GM23338 (cell line): ENCODE measurements around the gene FZD4. TPM values are rescaled to one million over a fixed set of nuclear protein-coding genes. Genes with fewer than 3 reads are reported as not detected.

Experiments
- ATAC-seq: fragments of 200-7000 bp; cut with Tn5 transposase; 3 replicates; pipeline ENCODE4 v1.9.1; 2020
- DNase-seq: peaks from one replicate; pipeline ENCODE4 v3.0.0-alpha.2; 2015; ENCODE audit warnings: low spot score
- H2AFZ ChIP-seq: fragments of 200-600 bp; sonication (generic); 2 replicates; pipeline ENCODE4 v1.8.0; 2016; ENCODE audit warnings: antibody characterized with exemption, mild to moderate bottlenecking, moderate library complexity
- H3F3A ChIP-seq: fragments of 200-600 bp; sonication (generic); replicated peaks from 2 replicates; pipeline ENCODE4 v1.8.0; 2017; ENCODE audit warnings: antibody characterized with exemption, mixed run types, low read depth
- H3K27ac ChIP-seq: fragments of 200-600 bp; sonication (generic); 2 replicates; pipeline ENCODE4 v1.6.1; 2016; ENCODE audit warnings: low read depth
- H3K27me3 ChIP-seq: fragments of 200-600 bp; sonication (generic); 2 replicates; pipeline ENCODE4 v1.8.0; 2016; ENCODE audit warnings: mild to moderate bottlenecking, mixed run types, moderate library complexity; ENCODE audit not compliant: insufficient read depth
- H3K36me3 ChIP-seq: fragments of 200-600 bp; sonication (generic); 2 replicates; pipeline ENCODE4 v1.8.0; 2016; ENCODE audit warnings: mild to moderate bottlenecking; ENCODE audit not compliant: insufficient read depth
- H3K4me1 ChIP-seq: fragments of 200-600 bp; sonication (generic); 2 replicates; pipeline ENCODE4 v1.8.0; 2016; ENCODE audit warnings: mild to moderate bottlenecking, moderate library complexity; ENCODE audit not compliant: insufficient read depth
- H3K4me2 ChIP-seq: fragments of 200-600 bp; sonication (generic); 2 replicates; pipeline ENCODE4 v1.7.1; 2017; ENCODE audit warnings: mixed run types
- H3K4me3 ChIP-seq: fragments of 200-600 bp; sonication (generic); 2 replicates; pipeline ENCODE4 v1.6.1; 2016; ENCODE audit warnings: mixed run types
- H3K79me2 ChIP-seq: fragments of 200-600 bp; sonication (generic); replicated peaks from 2 replicates; pipeline ENCODE4 v1.8.0; 2017; ENCODE audit warnings: mild to moderate bottlenecking; ENCODE audit not compliant: insufficient read depth
- H3K9me2 ChIP-seq: fragments of 200-600 bp; sonication (generic); 2 replicates; pipeline ENCODE4 v1.8.0; 2017; ENCODE audit not compliant: insufficient read depth
- H4K20me1 ChIP-seq: fragments of 200-600 bp; sonication (generic); replicated peaks from 2 replicates; pipeline ENCODE4 v1.8.0; 2017; ENCODE audit warnings: mild to moderate bottlenecking; ENCODE audit not compliant: insufficient read depth
- H3K27ac Mint-ChIP-seq: 2 replicates; pipeline ENCODE4 v1.8.0; 2020; ENCODE audit warnings: inconsistent platforms, mild to moderate bottlenecking, moderate library complexity, mixed read lengths
- H3K27me3 Mint-ChIP-seq: 3 replicates; pipeline ENCODE4 v1.8.0; 2022; ENCODE audit warnings: low read depth, mild to moderate bottlenecking, moderate library complexity, mixed read lengths, inconsistent platforms; ENCODE audit not compliant: insufficient read depth, poor library complexity
- H3K36me3 Mint-ChIP-seq: 3 replicates; pipeline ENCODE4 v1.8.0; 2021; ENCODE audit warnings: low read depth, mild to moderate bottlenecking, inconsistent platforms, moderate library complexity, mixed read lengths
- H3K4me1 Mint-ChIP-seq: 3 replicates; pipeline ENCODE4 v1.8.0; 2020; ENCODE audit warnings: mild to moderate bottlenecking, inconsistent platforms, mixed read lengths
- H3K4me3 Mint-ChIP-seq: 3 replicates; pipeline ENCODE4 v1.8.0; 2021; ENCODE audit warnings: moderate library complexity, mild to moderate bottlenecking, inconsistent platforms, mixed read lengths
- H3K9me3 Mint-ChIP-seq: 3 replicates; pipeline ENCODE4 v1.8.0; 2020; ENCODE audit warnings: moderate library complexity, mild to moderate bottlenecking, inconsistent platforms, mixed read lengths
- CTCF ChIP-seq, 2 experiments: fragments of 200-600 bp in 1 of 2; sonication (generic) in 1 of 2; conservative IDR thresholded peaks; 2 replicates each; pipeline versions ENCODE4 v1.5.1 to v1.6.1; 2016 to 2017; ENCODE audit warnings: antibody characterized with exemption in 2 of 2, low read depth in 2 of 2, mild to moderate bottlenecking in 2 of 2, moderate library complexity in 1 of 2
- EZH2 ChIP-seq: fragments of 200-600 bp; sonication (generic); IDR thresholded peaks from one replicate; pipeline ENCODE4 v1.8.0; 2017; ENCODE audit warnings: antibody characterized with exemption, mild to moderate bottlenecking, low read depth; ENCODE audit not compliant: unreplicated experiment
- NANOG ChIP-seq: IDR thresholded peaks from 2 replicates; pipeline ENCODE4 v1.6.1; 2016; ENCODE audit warnings: antibody characterized with exemption, borderline replicate concordance
- REST ChIP-seq: IDR thresholded peaks from one replicate; pipeline ENCODE4 v1.6.1; 2018; ENCODE audit warnings: antibody characterized with exemption; ENCODE audit not compliant: unreplicated experiment
- STAT1 ChIP-seq: IDR thresholded peaks from one replicate; pipeline ENCODE4 v1.6.1; 2016; ENCODE audit warnings: antibody characterized with exemption; ENCODE audit not compliant: unreplicated experiment
- ZNF462 ChIP-seq: fragments of 250-450 bp; sonication (Bioruptor Pico); IDR thresholded peaks from 2 replicates; pipeline ENCODE4 v1.5.0; 2020; ENCODE audit warnings: mild to moderate bottlenecking, moderate library complexity
- polyA plus RNA-seq: library from polyadenylated mRNA; unstranded; fragments of >200 nt; fragmentation: Nextera tagmentation; extraction: Ambion mirVana; gene quantifications from 2 replicates; pipeline ENCODE4 v1.2.1, GENCODE V29; 2016
- total RNA-seq: library from RNA; depleted of rRNA; stranded (reverse); fragments of >200 nt; shearing (Covaris generic); gene quantifications from 2 replicates; pipeline ENCODE4 v1.2.3, GENCODE V29; 2014

FZD4 gene
- total and polyA plus RNA-seq, 2 experiments from 2014 or later: 1.4 to 8.9 TPM

GRCh38 chr11:86978756-86979608, 23.8 kb upstream of the FZD4 start:
- H3K36me3 Mint-ChIP-seq: no peaks in the 10 kb centered on the region
- H3K79me2 ChIP-seq: no peaks in the 10 kb centered on the region
- H3K4me2 ChIP-seq: no peak overlapping the region
- H3K27ac ChIP-seq: no peak overlapping the region
- no peak overlapping the region for H2AFZ ChIP-seq
- H4K20me1 ChIP-seq: no peaks in the 10 kb centered on the region
- H3K27me3 Mint-ChIP-seq: no peaks in the 10 kb centered on the region
- no peak overlapping the region for H3K4me3 Mint-ChIP-seq
- H3K9me3 Mint-ChIP-seq: no peaks in the 10 kb centered on the region
- no peak overlapping the region for H3K4me3 ChIP-seq
- no peak overlapping the region for H3K27ac Mint-ChIP-seq
- H3K36me3 ChIP-seq: no peaks in the 10 kb centered on the region
- no peaks in the 10 kb centered on the region for H3K27me3 ChIP-seq
- ATAC-seq (peak; percentile 43), DNase-seq (peak; percentile 44)
- H3K4me1 Mint-ChIP-seq: no peaks in the 10 kb centered on the region
- H3K9me2 ChIP-seq: no peaks in the 10 kb centered on the region
- no peaks in the 10 kb centered on the region for H3F3A ChIP-seq
- H3K4me1 ChIP-seq: no peaks in the 10 kb centered on the region
- TF ChIP-seq CTCF (conservative IDR thresholded peaks at IDR 0.05; ENCODE audit: low read depth in 2 of 2) (peak; percentile 48 to 77; a peak in 3 of 4 replicates), EZH2 (no peak)

DNA sequence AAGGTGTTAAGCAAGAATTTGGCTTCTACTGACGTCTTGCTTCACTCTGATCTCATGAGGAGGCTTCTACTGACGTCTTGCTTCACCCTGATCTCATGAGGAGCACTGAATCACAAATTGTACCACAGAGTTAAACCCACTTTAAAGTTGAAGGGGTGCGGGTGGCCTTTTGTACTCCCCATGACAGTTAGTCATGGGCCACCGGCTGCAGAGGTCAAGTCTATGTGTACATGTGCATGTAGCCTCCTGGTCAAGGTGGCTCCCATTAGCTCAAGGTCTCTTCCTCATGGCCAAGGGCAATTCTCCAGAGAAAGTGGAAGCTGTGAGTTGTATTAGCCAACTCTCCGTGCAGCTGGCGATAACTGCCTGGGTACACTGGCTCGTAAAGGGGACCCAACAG, 23.1 kb upstream of the FZD4 start:
- Histone ChIP-seq H3K9me2 (no peaks in the 10 kb centered on the region), H3K4me1 (no peaks in the 10 kb centered on the region), H3K4me2 (no peak overlapping the region), H4K20me1 (no peaks in the 10 kb centered on the region), H3K27ac (no peak overlapping the region), H2AFZ (no peak overlapping the region), H3K27me3 (no peaks in the 10 kb centered on the region), H3K79me2 (no peaks in the 10 kb centered on the region), H3K4me3 (no peak overlapping the region), H3K36me3 (no peaks in the 10 kb centered on the region), H3F3A (no peaks in the 10 kb centered on the region)
- no peak for ATAC-seq
- H3K9me3 Mint-ChIP-seq: no peaks in the 10 kb centered on the region
- H3K4me1 Mint-ChIP-seq: no peaks in the 10 kb centered on the region
- no peak overlapping the region for H3K4me3 Mint-ChIP-seq
- no peak overlapping the region for H3K27ac Mint-ChIP-seq
- no peaks in the 10 kb centered on the region for H3K27me3 Mint-ChIP-seq
- no peaks in the 10 kb centered on the region for H3K36me3 Mint-ChIP-seq
- no peak for DNase-seq
- no peak for TF ChIP-seq REST
- no peak for TF ChIP-seq ZNF462
- no peak for TF ChIP-seq NANOG
- TF ChIP-seq CTCF (conservative IDR thresholded peaks at IDR 0.05; ENCODE audit: low read depth in 2 of 2): no peak
- TF ChIP-seq STAT1: no peak
